Mammary microvascular endothelial cell (primary cell): Measurements from ENCODE around the gene SBK1. TPM values are rescaled to one million over a fixed set of nuclear protein-coding genes. Genes with fewer than 3 reads are reported as not detected.

Source experiments
- total RNA-seq: library from RNA; depleted of rRNA; stranded (reverse); fragments of >200 nt; gene quantifications from 2 replicates; pipeline ENCODE4 v1.2.3, GENCODE V29; 2015

SBK1 gene
- 0.10 TPM in 1 of 2 replicates, not detected in the other for total RNA-seq

DNA sequence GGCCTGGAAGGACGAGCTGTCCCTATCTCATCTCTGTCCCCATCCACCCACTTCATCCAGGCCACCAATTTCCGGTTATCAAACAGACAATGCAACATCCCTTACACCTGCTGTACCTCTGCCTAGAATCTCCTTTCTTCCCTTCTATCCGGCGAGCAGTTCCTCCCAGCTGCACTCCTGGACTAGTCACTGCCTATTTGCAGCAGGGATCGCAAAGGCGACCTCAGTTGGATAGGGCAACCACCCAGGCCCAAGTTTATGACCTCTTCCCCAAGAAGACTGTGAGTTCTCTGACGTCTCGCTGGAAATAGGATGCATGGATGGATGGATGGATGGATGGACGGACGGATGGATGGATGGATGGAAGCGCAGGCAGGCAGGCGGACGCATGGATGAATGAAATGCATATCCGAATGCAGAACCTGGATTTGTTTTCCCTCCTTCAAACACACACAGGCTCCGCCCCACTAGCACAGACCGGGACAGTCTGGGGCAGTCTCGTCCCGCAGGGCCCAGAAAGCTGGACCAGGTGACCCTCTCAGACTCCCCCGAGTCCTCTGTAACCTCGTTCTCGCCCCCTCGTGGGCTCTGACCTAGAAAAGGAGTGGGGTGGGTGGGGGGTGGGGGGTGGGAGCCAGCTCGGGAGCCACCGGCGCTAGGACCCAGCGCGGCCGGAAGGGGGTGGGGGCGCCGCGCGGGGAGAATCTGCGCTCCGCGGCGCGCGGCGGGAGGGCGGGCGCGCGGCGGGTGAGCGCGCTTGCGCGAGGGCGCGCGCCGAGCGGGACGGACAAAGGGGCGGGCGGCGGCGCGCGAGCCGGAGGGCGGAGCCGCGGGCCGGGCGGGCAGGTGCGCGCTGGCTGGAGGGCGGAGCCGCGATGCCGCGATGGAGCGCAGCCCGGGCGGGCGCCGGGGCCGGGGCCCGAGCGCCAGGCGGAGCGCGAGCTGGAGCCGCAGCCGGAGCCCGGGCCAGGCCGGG lies at the start of gene SBK1:
TSS of gene SBK1 (plus strand) at position 875 of the 976 bp plus-strand sequence. CDS start 24,867 bp downstream, outside the sequence.

DNA sequence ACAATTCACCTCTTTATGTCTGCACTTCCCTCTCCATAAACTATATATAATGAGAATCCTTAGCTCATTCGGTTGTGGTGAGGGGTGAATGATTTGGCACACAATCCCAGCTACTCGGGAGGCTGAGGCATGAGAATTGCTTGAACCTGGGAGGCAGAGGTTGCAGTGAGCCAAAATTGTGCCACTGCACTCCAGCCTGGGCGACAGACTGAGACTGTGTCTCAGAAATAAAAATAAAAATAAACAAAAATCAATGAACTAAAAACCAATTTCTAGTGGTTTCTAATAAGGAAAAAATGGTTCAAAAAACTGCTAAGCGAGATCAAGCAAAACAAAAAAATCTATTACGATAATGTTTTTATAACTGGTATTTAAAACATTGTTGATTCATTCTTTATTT lies 71.1 kb downstream of the SBK1 start, which contains the start of gene NPIPB6:
TSS of gene NPIPB6 (minus strand) at position 101 of the 400 bp plus-strand sequence. CDS start 686 bp downstream, outside the sequence.

Other genes starting within 250 kb of the SBK1 start
- gene GSG1L, start 228.8 kb upstream of the SBK1 start, total RNA-seq: not detected in 2 replicates
- gene XPO6, start 80.6 kb upstream of the SBK1 start, total RNA-seq: 96.8 and 101 TPM in 2 replicates
- 0.20 TPM in 1 of 2 replicates, not detected in the other for gene NPIPB6, start 71.0 kb downstream of the SBK1 start, total RNA-seq
- 75.4 and 111 TPM in 2 replicates for gene EIF3CL, start 111.3 kb downstream of the SBK1 start, total RNA-seq
- not detected in 2 replicates for gene NPIPB7, start 179.8 kb downstream of the SBK1 start, total RNA-seq
- 19.6 and 29.8 TPM in 2 replicates for gene CLN3, start 199.5 kb downstream of the SBK1 start, total RNA-seq
- gene APOBR, start 202.1 kb downstream of the SBK1 start, total RNA-seq: not detected in 2 replicates
- gene IL27, start 214.3 kb downstream of the SBK1 start, total RNA-seq: not detected in 2 replicates
- gene NUPR1, start 246.4 kb downstream of the SBK1 start, total RNA-seq: 12.5 and 13.5 TPM in 2 replicates